HuH-7 (cell line): ENCODE results near the gene QPCTL.
A peak's percentile ranks its signal among the peaks of the same experiment; 100 is the strongest.
"Not testable (repeated sequence)": the region's sequence is repeated elsewhere in the genome, so short reads cannot be mapped to it uniquely, and the experiment has no call there.

Experiments
- DNase-seq: peaks from one replicate; pipeline ENCODE4 v3.0.0; 2011; ENCODE audit warnings: low spot score

Gene QPCTL

GRCh38 chr19:45676851-45677263, 15.6 kb upstream of the QPCTL start:
- no peak for DNase-seq

DNA sequence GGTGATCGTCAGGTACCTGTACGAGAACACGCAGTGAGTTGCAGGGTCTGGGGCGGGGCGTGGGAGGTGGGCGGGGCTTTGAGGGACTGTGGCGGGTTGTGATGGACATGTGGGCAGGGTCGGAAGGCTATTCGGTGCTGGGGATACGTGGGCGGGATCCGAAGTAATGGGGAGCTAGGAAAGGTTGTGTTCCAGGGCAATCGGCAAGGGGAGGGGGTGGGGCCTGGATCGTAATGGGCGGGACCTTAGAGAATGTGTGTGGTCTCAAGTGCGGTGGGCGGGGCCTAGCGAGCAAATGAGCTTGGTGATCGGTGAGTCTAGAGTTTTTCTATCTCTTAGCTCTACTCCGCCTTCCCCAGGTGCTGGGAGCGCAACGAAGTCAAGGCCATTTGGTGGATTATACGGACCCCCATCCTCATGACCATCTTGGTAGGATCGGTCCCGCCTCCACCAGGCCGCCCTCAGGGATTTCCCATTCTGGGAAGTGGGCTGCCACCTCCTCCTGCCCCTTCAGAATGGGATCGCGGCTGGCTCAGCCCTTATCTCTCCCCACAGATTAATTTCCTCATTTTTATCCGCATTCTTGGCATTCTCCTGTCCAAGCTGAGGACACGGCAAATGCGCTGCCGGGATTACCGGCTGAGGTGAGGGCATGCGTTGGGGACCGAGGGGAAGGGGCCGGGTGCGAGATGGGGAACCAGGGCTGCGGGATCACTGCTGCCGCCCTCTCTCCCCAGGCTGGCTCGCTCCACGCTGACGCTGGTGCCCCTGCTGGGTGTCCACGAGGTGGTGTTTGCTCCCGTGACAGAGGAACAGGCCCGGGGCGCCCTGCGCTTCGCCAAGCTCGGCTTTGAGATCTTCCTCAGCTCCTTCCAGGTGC, 14.9 kb upstream of the QPCTL start:
- DNase-seq, result no peak

DNA sequence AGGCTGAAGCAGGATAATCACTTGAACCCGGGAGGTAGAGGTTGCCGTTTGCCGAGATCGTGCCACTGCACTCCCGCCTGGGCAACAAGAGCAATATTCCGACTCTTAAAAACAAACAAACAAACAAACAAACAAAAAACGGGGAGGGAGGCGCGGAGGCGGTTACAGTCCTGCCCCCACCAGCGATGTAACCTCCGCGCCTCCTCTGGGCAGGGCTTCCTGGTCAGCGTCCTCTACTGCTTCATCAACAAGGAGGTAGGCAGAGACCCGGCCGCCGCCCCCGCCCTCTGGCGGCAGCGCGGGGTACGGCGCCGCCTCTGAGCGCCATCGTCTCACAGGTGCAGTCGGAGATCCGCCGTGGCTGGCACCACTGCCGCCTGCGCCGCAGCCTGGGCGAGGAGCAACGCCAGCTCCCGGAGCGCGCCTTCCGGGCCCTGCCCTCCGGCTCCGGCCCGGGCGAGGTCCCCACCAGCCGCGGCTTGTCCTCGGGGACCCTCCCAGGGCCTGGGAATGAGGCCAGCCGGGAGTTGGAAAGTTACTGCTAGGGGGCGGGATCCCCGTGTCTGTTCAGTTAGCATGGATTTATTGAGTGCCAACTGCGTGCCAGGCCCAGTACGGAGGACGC, 11.0 kb upstream of the QPCTL start:
- peak; percentile 93 for DNase-seq

DNA sequence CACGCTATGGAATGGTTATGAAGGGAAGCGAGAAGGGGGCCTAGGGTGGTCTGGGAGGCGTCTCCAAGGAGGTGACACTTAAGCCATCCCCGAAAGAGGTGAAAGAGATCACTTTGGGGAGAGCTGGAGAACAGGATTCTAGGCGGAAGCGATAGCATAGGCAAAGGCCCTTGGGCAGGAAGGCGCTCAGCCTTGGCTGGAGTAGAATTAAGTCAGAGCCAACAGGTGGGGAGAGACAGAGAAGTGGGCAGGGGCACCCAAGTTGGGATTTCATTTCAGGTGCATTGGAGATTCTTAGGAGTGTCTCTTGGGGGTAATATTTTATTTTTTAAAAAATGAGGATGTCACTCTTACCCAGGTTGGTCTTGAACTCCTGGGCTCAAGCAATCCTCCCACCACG, 10.3 kb upstream of the QPCTL start:
- no peak for DNase-seq

DNA sequence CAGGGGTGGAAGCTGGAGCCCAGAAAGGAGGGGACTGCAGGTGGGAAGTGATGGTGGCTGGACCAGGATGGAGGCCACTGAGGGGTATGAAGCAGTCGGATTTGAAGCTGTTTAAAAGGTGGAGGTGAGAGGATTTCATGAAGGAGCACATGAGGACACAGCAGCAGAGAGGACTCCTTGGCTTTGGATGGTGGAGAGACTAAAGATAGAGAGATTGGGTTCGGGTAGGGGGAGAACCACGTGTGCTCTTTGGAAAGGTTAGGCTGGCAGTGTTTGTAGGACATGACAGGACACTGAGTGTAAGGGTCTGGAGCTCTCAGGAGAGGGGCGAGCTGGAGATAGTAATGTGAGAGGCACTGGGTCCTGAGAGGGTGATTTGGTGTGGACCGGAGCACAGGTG, 9.6 kb upstream of the QPCTL start:
- no peak for DNase-seq

DNA sequence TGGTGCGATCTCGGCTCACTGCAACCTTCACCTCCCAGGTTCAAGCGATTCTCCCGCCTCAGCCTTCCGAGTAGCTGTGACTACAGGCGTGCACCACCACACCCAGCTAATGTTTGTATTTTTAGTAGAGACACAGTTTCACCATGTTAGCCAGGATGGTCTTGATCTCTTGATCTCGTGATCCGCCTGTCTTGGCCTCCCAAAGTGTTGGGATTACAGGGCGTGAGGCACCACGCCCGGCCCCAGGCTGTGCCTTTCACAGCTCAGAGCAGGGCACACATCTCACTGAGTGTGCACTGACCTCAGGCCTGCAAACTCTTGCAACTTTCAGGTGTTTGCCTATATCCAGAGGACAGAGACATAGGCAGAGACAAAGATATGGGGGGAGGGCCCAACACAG, 7.4 kb upstream of the QPCTL start:
- DNase-seq, result not testable (repeated sequence)

DNA sequence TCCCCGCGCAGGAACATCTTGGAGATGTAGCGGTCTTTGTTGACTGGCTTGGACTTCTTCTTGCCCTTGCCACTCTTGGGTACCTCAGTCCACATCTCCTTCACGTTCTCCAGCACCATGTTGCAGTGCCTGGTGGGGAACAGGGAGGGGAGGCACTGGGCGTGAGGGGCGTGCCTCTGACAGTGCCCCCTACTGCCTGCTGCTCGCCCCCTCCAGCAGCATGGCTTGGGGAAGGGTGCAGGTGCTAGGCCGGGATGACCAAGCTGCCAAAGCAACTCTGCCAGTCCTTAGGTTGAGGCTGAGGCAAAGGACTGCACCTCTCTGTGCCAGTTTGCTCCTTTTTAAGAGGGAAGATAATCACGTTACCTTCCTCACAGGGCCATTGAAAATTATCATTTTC, 4.9 kb upstream of the QPCTL start:
- no peak for DNase-seq

- DNase-seq, result peak; percentile 87
These were observed 815 bp upstream of the QPCTL start, which contains the start of gene SNRPD2 for GRCh38 chr19:45691516-45692186. Gene SNRPD2, minus strand, starts transcription at chr19:45691953. Its CDS starts 65 bp downstream, at chr19:45691888.

- DNase-seq, result peak; percentile 84
These were observed 781 bp downstream of the QPCTL start for GRCh38 chr19:45693106-45693788.

- DNase-seq, result no peak
These were observed 9.2 kb downstream of the QPCTL start for GRCh38 chr19:45701676-45702075.

DNA sequence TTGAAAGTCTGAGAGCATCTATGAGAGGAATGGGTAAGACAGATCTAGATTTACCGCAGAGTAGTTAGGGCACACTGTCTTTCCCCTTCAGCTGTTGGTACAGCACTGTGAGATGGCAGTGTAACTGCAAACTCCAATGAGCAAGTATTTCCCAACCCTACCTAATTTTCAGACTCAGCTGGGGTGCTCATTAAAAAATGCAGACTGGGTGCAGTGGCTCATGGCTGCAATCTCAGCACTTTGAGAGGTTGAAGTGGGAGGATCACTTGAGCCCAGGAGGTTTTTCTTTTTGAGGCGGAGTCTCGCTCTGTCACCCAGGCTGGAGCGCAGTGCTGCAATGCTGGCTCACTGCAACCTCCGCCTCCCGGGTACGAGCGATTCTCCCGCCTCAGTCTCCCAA, 12.6 kb downstream of the QPCTL start:
- no peak for DNase-seq

DNA sequence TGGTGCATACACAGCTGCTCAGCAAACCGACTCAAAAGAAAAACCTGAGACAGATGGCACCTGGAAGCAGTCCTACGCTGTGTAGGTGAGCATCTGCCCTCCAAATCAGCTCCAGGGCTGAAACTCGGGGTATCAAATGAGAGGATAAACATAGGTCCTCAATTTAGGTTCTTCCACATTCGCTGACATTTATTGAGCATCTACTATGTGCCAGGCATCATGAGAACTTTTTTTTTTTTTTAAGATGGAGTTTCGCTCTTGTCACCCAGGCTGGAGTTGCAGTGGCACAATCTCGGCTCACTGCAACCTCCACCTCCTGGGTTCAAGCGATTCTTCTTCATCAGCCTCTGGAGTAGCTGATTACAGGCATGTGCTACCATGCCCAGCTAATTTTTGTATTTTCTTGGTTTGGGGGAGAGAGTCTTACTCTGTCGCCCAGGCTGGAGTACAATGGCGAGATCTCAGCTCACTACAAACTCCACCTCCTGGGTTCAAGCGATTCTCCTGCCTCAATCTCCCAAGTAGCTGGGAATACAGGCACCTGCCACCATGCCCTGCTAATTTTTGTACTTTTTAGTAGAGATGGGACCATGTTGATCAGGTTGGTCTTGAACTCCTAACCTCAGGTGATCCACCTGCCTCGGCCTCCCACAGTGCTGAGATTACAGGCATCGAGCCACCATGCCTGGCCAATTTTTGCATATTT, 13.4 kb downstream of the QPCTL start:
- no peak for DNase-seq

GRCh38 chr19:45710356-45711130, 18.1 kb downstream of the QPCTL start:
- DNase-seq, result no peak

DNA sequence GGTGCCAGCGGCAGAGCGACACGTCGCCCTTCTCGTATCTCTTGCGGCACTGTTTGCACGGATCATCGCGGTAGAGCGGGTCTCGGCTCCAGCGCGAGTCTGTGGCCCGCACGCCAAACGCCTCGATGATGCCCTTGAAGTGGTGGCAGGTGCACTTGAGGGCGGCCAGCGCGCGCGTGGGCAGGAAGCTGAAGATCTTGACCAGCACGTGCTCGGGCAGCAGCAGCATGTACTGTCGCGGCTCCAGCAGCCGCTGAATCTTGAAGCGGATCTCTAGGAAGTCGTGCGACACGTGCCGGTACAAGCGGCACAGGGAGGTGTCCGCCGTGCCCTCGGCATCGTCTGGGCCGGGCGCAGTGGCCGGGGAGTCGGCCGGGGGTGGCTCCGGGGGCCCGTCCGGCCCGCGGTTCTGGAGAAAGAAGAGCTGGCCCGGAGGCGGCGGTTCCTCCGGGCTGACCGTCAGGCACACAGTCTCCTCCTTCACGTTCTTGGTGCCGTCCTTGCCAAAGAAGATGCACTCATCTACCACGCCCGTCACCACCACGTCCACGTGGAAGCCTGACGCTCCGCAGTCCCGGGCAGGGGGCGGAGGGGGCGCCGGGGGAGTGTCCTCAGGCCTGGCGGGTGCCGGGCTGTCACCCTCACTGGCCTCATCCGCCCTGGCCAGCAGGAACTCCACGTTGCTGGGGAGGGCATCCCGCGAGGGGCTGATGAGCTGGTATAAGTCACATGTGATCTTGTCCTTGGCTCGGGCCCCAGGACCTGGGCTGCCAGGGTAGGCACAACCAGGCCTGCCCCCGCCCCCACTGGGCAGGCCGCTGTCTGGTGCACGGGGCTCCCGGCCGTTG, 19.6 kb downstream of the QPCTL start:
- no peak for DNase-seq

- no peak for DNase-seq
These were observed 20.2 kb downstream of the QPCTL start for GRCh38 chr19:45712699-45713067.

DNA sequence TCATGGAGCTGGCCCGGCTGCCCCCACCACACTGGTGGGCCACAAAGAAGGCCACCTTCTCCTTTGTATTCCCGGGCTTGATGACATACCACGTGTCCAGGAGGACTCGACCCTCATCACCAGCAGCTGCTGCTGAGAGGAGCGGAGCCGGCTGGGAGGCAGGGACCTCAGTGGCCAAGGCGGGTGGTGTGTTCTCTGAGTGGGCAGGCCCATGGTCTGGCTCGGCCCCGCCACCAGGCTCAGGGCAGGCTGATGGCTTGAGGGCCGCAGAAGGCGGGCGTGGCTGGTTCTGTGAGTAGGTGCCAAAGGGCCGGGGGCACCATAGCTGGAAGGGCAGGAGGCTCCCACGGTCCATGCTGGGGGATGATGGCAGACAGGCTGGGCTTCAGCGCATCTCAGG, 20.7 kb downstream of the QPCTL start:
- DNase-seq, result no peak

GRCh38 chr19:45715139-45715538, 22.7 kb downstream of the QPCTL start:
- DNase-seq, result no peak

DNA sequence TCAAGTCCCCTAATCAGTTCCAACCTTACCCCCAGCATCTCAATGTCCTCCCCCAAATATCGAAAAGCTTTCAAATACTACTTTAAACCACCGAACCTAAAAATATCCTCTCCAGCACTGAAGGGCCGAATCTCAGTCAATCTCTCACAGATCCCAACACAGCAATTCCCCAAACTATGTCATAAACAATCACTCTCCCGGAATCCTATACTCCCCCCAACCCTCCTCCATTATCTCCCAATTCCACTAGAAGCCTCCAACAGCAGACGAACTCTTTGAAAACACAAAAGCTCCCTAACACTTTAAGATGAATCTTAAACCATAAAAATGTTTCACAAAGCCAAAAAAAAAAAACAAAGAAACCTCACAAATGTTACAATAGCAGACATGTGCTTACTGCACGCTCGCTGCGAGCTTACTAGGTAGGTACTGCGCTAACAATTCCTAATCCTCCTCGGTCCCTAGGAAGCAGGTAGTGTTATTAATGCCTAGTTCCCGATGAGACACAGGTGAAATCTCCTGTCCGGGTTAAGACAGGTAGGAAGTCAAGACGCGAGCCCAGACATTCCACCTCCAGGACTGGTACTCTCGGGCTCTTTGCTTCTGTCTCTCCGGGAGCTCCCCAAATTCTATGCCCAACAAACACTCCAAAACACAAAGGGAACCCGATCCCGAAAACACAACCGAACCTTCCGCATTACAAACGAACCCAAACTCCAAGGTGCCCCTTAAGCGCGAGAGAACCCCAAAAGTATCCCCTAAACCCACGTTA, 24.1 kb downstream of the QPCTL start:
- peak; percentile 29 for DNase-seq
